NCI-H460 (cell line): ENCODE results near the gene DENND1A. TPM values are rescaled to one million over a fixed set of nuclear protein-coding genes. Genes with fewer than 3 reads are reported as not detected.
"Not testable (repeated sequence)": the region's sequence is repeated elsewhere in the genome, so short reads cannot be mapped to it uniquely, and the experiment has no call there.

Experiments used
- DNase-seq: peaks from one replicate; pipeline ENCODE4 v3.0.0-alpha.2; 2016; ENCODE audit warnings: low read depth; ENCODE audit errors: extremely low read depth
- small RNA-seq, 2 experiments: library from RNA; depleted of rRNA; stranded (forward); fragments of <200 nt; gene quantifications; one replicate each; pipeline ENCODE3, GENCODE V24; 2014
- total RNA-seq: library from RNA; depleted of rRNA; stranded (reverse); fragments of >200 nt; shearing (Covaris generic); gene quantifications from 2 replicates; pipeline ENCODE4 v1.2.3, GENCODE V29; 2014; rRNA removed

DENND1A gene
- total RNA-seq, 1 experiment from 2014 or later = 32.7 TPM

DNA sequence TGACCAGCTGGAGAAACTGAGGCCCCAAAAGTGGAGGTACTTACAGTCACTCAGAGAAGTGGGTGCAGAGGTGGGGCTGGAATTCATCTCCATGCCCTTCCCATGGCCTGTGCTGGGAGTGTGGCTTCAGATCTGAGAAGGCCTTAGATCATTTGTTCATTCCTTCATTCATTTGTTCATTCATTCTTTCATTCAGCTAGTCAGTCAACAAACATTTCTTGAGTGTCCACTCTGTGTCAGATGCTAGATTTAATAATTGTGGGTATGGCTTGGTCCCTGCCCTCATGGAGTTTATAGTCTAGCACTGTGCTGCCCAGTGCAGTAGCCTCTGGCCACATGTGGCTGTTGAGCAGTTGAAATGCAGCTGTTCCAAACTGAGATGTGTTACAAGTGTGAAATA lies 593.0 kb downstream of the DENND1A start:
- DNase-seq = no peak

DNA sequence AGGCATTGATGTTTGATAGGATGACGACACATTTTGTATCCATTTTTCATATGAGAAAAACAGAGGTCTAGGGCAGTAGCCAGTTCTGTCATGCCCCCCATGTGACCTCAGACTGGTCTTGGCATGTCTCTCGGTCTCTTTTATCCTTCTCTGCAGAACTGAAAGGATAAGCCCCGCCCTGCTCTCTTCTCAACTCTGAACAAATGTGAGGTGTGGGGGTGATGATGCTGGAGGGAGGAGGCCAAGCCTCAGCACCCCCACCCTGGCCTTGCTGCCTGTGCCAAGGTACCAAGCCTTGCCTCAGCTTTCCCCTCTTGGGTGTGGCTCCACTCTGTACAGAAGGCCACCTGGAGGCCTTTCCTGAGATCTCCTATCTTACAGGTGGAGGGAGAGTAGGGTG lies 593.5 kb downstream of the DENND1A start:
- no peak for DNase-seq

DNA sequence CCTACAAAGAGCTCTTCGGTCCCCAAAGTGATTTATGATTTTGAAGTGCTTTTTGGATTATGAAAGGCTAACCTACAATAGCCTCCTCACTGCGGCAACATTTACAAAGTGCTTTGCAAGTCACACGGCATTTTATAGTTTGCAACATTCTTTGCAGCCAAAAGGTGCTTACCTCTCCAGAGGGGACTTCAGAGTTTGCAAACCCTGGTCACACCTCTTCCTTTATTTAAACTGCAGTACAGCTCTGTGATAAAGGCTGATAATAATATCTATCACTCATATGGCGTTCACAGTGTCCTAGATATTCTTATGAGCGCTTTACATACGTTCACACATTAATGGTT lies 594.0 kb downstream of the DENND1A start:
- no peak for DNase-seq

DNA sequence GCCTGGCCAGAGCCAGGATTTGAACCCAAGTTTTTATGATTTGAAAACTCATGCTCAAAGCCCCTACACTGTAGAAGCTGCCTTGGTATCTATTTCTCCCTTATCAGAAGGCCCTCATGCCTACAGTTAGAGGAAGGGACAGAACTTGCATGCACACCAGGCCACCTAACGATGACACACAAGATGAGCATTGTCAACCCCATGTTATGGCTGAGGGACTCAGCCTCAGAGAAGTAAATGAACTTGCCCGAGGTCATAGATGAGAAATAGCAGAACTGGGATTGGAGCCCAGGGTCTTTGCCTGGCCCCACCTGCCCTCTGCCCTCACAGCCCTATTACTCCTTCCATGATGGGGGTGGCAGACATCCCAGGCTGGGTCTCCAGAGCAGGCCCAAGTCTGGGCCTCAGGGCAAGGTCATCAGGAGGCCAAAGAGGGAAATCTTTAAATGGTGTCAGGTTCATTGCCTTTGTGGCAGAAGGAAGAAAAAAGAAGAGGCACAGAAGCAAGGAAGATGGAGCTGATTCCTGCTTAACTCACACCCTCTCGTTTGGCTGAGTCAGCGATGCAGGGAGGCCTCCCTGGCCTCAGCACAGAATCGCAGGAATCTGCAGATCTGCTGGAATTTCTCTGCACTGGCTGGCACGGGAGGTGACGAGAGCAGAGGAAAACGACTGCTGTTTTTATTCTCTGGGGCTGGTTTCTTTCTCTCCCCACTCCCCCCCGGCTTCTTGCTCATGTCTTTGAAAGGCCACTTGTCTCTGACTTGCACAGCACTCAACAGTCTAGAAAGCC lies 594.5 kb downstream of the DENND1A start:
- no peak for DNase-seq

DNA sequence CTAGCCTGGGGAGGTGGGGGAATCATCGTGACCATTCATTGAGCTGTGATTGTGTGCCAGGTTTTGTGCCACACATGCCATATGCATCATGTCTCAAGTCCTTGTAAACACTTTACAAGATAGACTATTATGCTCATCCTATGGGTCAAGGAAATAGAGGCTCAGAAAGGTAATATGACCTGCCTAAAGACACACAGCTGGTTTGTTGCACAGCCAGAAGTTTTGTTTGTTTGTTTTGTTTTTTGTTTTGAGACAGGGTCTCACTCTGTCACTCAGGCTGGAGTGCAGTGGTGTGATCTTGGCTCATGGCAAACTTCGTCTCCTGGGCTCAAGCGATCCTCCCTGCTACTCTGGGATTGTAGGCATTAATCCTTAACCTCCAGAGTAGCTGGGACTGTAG lies 595.3 kb downstream of the DENND1A start:
- DNase-seq = no peak

DNA sequence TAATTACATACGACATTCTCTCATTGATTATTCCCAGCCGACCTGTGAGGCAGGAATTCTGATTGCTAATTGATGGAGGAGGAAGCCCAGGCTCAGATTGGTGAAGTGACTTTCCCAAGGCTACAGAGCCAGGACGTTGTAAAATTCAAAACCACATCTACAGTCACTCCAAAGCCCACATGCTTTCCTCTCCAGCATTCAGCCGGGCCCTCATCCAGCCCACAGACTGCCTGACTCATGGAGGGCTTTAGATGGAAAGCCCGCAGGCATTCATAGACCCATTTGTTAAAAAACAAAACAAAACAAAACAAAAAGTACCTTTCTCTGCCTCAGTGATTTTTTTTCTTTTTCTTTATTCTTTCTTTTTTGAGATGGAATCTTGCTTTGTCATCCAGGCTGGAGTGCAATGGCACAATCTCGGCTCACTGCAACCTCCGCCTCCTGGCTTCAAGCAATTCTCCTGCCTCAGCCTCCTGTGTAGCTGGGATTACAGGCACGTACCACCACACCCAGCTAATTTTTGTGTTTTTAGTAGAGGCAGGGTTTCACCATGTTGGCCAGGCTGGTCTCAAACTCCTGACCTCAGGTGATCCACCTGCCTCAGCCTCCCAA lies 596.8 kb downstream of the DENND1A start:
- DNase-seq = not testable (repeated sequence)

DNA sequence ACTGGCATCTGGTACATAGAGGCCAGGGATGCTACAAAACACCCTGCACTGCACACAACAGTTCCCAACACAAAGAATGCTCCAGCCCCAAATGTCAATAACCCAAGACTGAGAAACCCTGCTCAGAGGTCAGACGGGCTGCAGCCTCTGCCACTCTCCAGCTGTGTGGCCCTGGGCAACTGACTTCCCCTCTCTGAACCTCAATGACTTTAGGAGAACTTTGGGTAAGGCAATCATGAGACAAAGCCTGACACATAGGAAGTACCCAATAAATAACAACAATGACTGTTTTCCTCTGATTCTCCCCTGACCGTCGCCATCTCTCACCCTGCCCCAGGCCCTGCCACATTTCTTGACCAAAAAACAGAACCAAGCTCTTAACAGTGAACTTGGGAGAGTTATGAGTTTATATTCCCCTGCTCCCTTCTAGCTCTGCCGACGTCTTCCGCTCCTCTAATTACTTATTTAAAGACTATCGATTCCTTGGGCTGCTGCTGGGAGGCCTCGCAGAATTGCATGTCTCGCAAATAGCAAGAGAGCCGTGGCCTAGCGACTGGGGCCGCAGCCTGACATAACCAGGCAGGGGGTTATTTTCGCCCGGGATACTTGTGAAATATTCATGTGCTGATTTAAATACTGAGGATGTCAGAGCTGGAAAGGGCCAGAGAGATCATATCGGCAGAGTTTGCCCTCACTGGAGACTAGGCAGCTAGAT lies 598.4 kb downstream of the DENND1A start:
- no peak for DNase-seq

Small RNA genes within 50 kb of the gene (small RNA-seq; reads per million reads assigned to genes)
- 0 to 0.06 reads per million in 2 experiments for gene MIR601
- 0 reads per million in 2 experiments for gene MIR7150

Other genes starting within 250 kb of the DENND1A start
- 4.6 and 5.5 TPM in 2 replicates for gene LHX2, start 81.6 kb upstream of the DENND1A start, total RNA-seq